GM12878 (cell line): ENCODE results near the gene ZBTB5. TPM values are rescaled to one million over a fixed set of nuclear protein-coding genes. Genes with fewer than 3 reads are reported as not detected.

ENCODE experiments used
- ATAC-seq: fragments of 200-7000 bp; cut with Tn5 transposase; 3 replicates; pipeline ENCODE4 v1.9.1; 2020; ENCODE audit warnings: mild to moderate bottlenecking, moderate library complexity
- BruUV-seq: library from RNA; stranded (reverse); fragments of 400-500 nt; replicated peaks from 2 replicates; lab custom pipeline; 2021; lab: Mats Ljungman, UMichigan
- CTCF ChIA-PET: fragments of 300-600 bp; sonication (Branson Sonifier 250); formaldehyde crosslinking; extraction: SDS; loops from one replicate; lab custom pipeline; 2021; ENCODE audit warnings: inconsistent platforms; lab: Yijun Ruan, JAX
- POLR2A ChIA-PET: fragments of 350-600 bp; formaldehyde crosslinking; extraction: SDS; loops from one replicate; lab custom pipeline; 2021; ENCODE audit warnings: inconsistent platforms; lab: Charles Lee
- RAD21 ChIA-PET: fragments of 300-600 bp; sonication (Branson Sonifier 250); formaldehyde crosslinking; loops from one replicate; lab custom pipeline; 2023; ENCODE audit warnings: antibody characterized with exemption; ENCODE audit not compliant: unreplicated experiment; lab: Charles Lee
- SMC1A ChIA-PET: fragments of 300-600 bp; sonication (Branson Sonifier 250); formaldehyde crosslinking; loops from one replicate; lab custom pipeline; 2023; ENCODE audit not compliant: unreplicated experiment, uncharacterized antibody; lab: Charles Lee
- DNase-seq: peaks from one replicate; pipeline ENCODE4 v3.0.0-alpha.2; 2011; ENCODE audit warnings: low read depth, low spot score
- FAIRE-seq: peaks from 3 replicates; lab custom pipeline; 2011; peaks lifted over from hg19 to GRCh38; lab: Jason Lieb, UNC
- H2AFZ ChIP-seq: 2 replicates; pipeline ENCODE4 v1.6.0; 2011; ENCODE audit warnings: low read depth, low read length, control low read depth; ENCODE audit not compliant: control insufficient read depth
- H3K27ac ChIP-seq: 2 replicates; pipeline ENCODE4 v1.5.1; 2011; ENCODE audit warnings: control low read depth; ENCODE audit not compliant: control insufficient read depth, insufficient read depth
- H3K27me3 ChIP-seq, 2 experiments: replicated peaks in 1 of 2; 2 replicates each; pipeline versions ENCODE4 v1.6.0 to v1.6.1; 2011; ENCODE audit warnings: low read length in 1 of 2; ENCODE audit not compliant: control insufficient read depth in 2 of 2, insufficient read depth in 2 of 2
- H3K36me3 ChIP-seq, 2 experiments: 2 replicates each; pipeline ENCODE4 v1.5.1; 2011; ENCODE audit warnings: low read length in 1 of 2; ENCODE audit not compliant: control insufficient read depth in 2 of 2, insufficient read depth in 2 of 2
- H3K4me1 ChIP-seq: 2 replicates; pipeline ENCODE4 v1.6.1; 2011; ENCODE audit warnings: mild to moderate bottlenecking, low read length, moderate library complexity, mixed read lengths; ENCODE audit not compliant: control insufficient read depth, insufficient read depth
- H3K4me2 ChIP-seq: 2 replicates; pipeline ENCODE4 v1.6.0; 2011; ENCODE audit warnings: control low read depth; ENCODE audit not compliant: control insufficient read depth, insufficient read depth
- H3K4me3 ChIP-seq: fragments of 200-600 bp; sonication (generic); 2 replicates; pipeline ENCODE4 v1.5.1; 2016
- H3K79me2 ChIP-seq: 2 replicates; pipeline ENCODE4 v1.6.0; 2011; ENCODE audit warnings: low read length; ENCODE audit not compliant: control insufficient read depth, insufficient read depth
- H3K9ac ChIP-seq: 2 replicates; pipeline ENCODE4 v1.8.0; 2011; ENCODE audit warnings: low read length, control low read depth, mixed read lengths; ENCODE audit not compliant: control insufficient read depth, insufficient read depth
- H3K9me3 ChIP-seq: replicated peaks from 3 replicates; pipeline ENCODE4 v1.5.1; 2011; ENCODE audit warnings: mild to moderate bottlenecking, low read length; ENCODE audit not compliant: control insufficient read depth, insufficient read depth
- H4K20me1 ChIP-seq: 2 replicates; pipeline ENCODE4 v1.6.0; 2011; ENCODE audit not compliant: control insufficient read depth, insufficient read depth
- CHD2 ChIP-seq: IDR thresholded peaks from 2 replicates; pipeline ENCODE4 v1.6.1; 2011; ENCODE audit warnings: low read depth, low read length, improper control_type of control experiment, borderline replicate concordance
- CHD4 ChIP-seq: fragments of 200-600 bp; sonication (generic); IDR thresholded peaks from 2 replicates; pipeline ENCODE4 v1.6.1; 2016; ENCODE audit warnings: mild to moderate bottlenecking
- CREB1 ChIP-seq: IDR thresholded peaks from 2 replicates; pipeline ENCODE4 v1.6.1; 2012; ENCODE audit warnings: low read depth, mild to moderate bottlenecking, inconsistent platforms
- CREM ChIP-seq: IDR thresholded peaks from 2 replicates; pipeline ENCODE4 v1.6.1; 2014; ENCODE audit warnings: antibody characterized with exemption, low read depth
- CUX1 ChIP-seq: IDR thresholded peaks from 2 replicates; pipeline ENCODE4 v1.6.1; 2012; ENCODE audit warnings: improper control_type of control experiment, low read depth, low read length; ENCODE audit not compliant: insufficient replicate concordance
- EED ChIP-seq: sonication (generic); IDR thresholded peaks from 2 replicates; pipeline ENCODE4 v1.6.1; 2016; ENCODE audit warnings: antibody characterized with exemption, low read depth
- EZH2 ChIP-seq: IDR thresholded peaks from 2 replicates; pipeline ENCODE4 v1.6.1; 2012; ENCODE audit warnings: low read depth, mild to moderate bottlenecking, control low read depth, inconsistent platforms, low read length, borderline replicate concordance; ENCODE audit not compliant: control insufficient read depth
- IKZF2 ChIP-seq, 2 experiments: fragments of 450-650 bp; IDR thresholded peaks; 2 replicates each; pipeline ENCODE4 v1.6.1; 2017; ENCODE audit warnings: mild to moderate bottlenecking in 2 of 2, moderate library complexity in 2 of 2
- JUNB ChIP-seq: IDR thresholded peaks from 2 replicates; pipeline ENCODE4 v1.6.1; 2016; ENCODE audit warnings: antibody characterized with exemption, mild to moderate bottlenecking
- MLLT1 ChIP-seq: fragments of 450-650 bp; IDR thresholded peaks from 2 replicates; pipeline ENCODE4 v1.6.1; 2016; ENCODE audit warnings: mild to moderate bottlenecking
- NFXL1 ChIP-seq: fragments of 450-650 bp; IDR thresholded peaks from 2 replicates; pipeline ENCODE4 v1.6.1; 2017; ENCODE audit warnings: antibody characterized with exemption, mild to moderate bottlenecking, borderline replicate concordance
- NR2C2 ChIP-seq: IDR thresholded peaks from 2 replicates; pipeline ENCODE4 v1.6.1; 2011; ENCODE audit warnings: borderline replicate concordance, low read depth; ENCODE audit not compliant: control insufficient read depth, insufficient read length
- RELA ChIP-seq: fragments of 450-650 bp; IDR thresholded peaks from 2 replicates; pipeline ENCODE4 v1.8.0; 2014; ENCODE audit warnings: borderline replicate concordance; ENCODE audit not compliant: partially characterized antibody
- YBX1 ChIP-seq: fragments of 450-650 bp; IDR thresholded peaks from 2 replicates; pipeline ENCODE4 v1.6.1; 2016; ENCODE audit warnings: antibody characterized with exemption
- YY1 ChIP-seq: IDR thresholded peaks from 2 replicates; pipeline ENCODE4 v1.6.1; 2011; ENCODE audit warnings: low read depth, mild to moderate bottlenecking, low read length
- ZBED1 ChIP-seq: IDR thresholded peaks from 2 replicates; pipeline ENCODE4 v1.6.1; 2016; ENCODE audit warnings: borderline replicate concordance
- ZNF622 ChIP-seq: fragments of 450-650 bp; IDR thresholded peaks from 2 replicates; pipeline ENCODE4 v1.6.1; 2017; ENCODE audit warnings: mild to moderate bottlenecking, inconsistent platforms
- WGBS: methylation state at CpG from one replicate; pipeline ENCODE4 v1.1.6; 2016; ENCODE audit warnings: low lambda C conversion rate; ENCODE audit not compliant: insufficient replicate concordance, insufficient coverage; ENCODE audit errors: missing lambda C conversion rate; 5-methylcytosine and 5-hydroxymethylcytosine counted together
- in situ Hi-C: fragments of 300-500 bp; cut with MboI; formaldehyde crosslinking; loops from 9 replicates; pipeline ENCODE4 v1.14.3; 2018; ENCODE audit warnings: mixed read lengths
- intact Hi-C: fragments of 100-400 bp; cut with micrococcal nuclease; formaldehyde crosslinking; loops from one replicate; pipeline ENCODE4 v1.14.2; 2022; ENCODE audit not compliant: unreplicated experiment
- polyA plus RNA-seq, 11 experiments: library from polyadenylated mRNA; depleted of rRNA in 4 of 11; unstranded in 6 of 11; stranded (reverse) in 5 of 11; fragments of >200 nt; fragmentation: Nextera tagmentation in 4 of 11; fragmentation: Illumina TruSeq in 1 of 11; extraction: Ambion mirVana in 4 of 11; extraction: Trizol in 1 of 11; gene quantifications; 1 replicate in 1 of 11; 2 replicates in 10 of 11; pipeline versions ENCODE4 v1.2.1 to v1.2.3, GENCODE V29; 2011 to 2016; ENCODE audit warnings: inconsistent platforms in 2 of 11, missing spikeins in 2 of 11, low read depth in 1 of 11
- total RNA-seq, 4 experiments: library from RNA; depleted of rRNA in 3 of 4; stranded (reverse); fragments of >200 nt in 3 of 4; fragmentation: Illumina TruSeq in 1 of 4; extraction: Trizol in 1 of 4; gene quantifications; 2 replicates each; pipeline versions ENCODE4 v1.2.1 to v1.2.3, GENCODE V29; 2013 to 2021

ZBTB5 gene
- total and polyA plus RNA-seq, 10 of the 15 experiments (the other 5 are each of a cell fraction or from before 2014, with no cell fraction given) = 1.4 to 32.5 (median 12.1) TPM

GRCh38 chr9:37405350-37405749 is 59.9 kb downstream of the ZBTB5 start (continued):
- no peak for TF ChIP-seq CHD2
- TF ChIP-seq YY1 = no peak
- TF ChIP-seq NFXL1 = no peak

- Histone ChIP-seq H4K20me1 (no peaks in the 10 kb centered on the region), H3K36me3 (no peaks in the 10 kb centered on the region), H2AFZ (no peak overlapping the region), H3K9ac (no peak overlapping the region; the same call in 1 of the 2 replicates), H3K4me1 (peaks cover 64% of the 10 kb centered on the region), H3K4me2 (no peak overlapping the region), H3K79me2 (peaks cover 30% of the 10 kb centered on the region), H3K27ac (peak overlapping the region; percentile 96), H3K9me3 (no peaks in the 10 kb centered on the region), H3K4me3 (no peak overlapping the region), H3K27me3 (no peaks in the 10 kb centered on the region)
- ATAC-seq (no peak), FAIRE-seq (no peak), DNase-seq (no peak)
- POLR2A ChIA-PET = interaction anchor here (1.0 to 15.5 kb wide), 2 partner anchors 32 to 59 kb away, joined by 3 to 212 read pairs; no protein-coding TSS in a partner anchor
- CTCF ChIA-PET = interaction anchor here (0.6 to 15.1 kb wide), 6 partner anchors 8 to 33 kb away, joined by 3 to 220 read pairs (median 4); no protein-coding TSS in a partner anchor
- intact Hi-C loops (loop anchor here (5.0 to 10.0 kb wide), 2 partner anchors 207 to 530 kb away; no protein-coding TSS in a partner anchor), in situ Hi-C loops (no loop called here)
- SMC1A ChIA-PET = interaction anchor here (0.7 to 2.9 kb wide), 8 partner anchors 10 to 409 kb away, joined by 3 to 9 read pairs (median 3); partner anchors contain the start of gene ZBTB5
- 74% methylated on average over 9 of the region's 9 CpGs for WGBS
- no TSS peak for BruUV-seq
- RAD21 ChIA-PET = interaction anchor here (0.6 to 1.4 kb wide), 5 partner anchors 22 to 211 kb away, joined by 3 read pairs; no protein-coding TSS in a partner anchor
- TF ChIP-seq MLLT1 (0 out of 2 replicates have a peak, but pooled peaks have one; percentile 25), CREM (0 out of 2 replicates have a peak, but pooled peaks have one; percentile 20), EED (peak; percentile 91), CHD4 (no peak), JUNB (peak; percentile 12; the same call in 1 of the 2 replicates), NR2C2 (no peak), CREB1 (no peak), CUX1 (no peak), YBX1 (no peak), EZH2 (no peak), IKZF2 (IDR thresholded peaks at IDR 0.05) (peak in 1 of 2 experiments; percentile 40; a peak in 1 of 4 replicates), ZNF622 (no peak), ZBED1 (0 out of 2 replicates have a peak, but pooled peaks have one; percentile 15), RELA (peak; percentile 19)
Measured at GRCh38 chr9:37404590-37404989, 60.7 kb downstream of the ZBTB5 start.
